Anterior cingulate cortex (tissue), 58 donors: ENCODE data around the gene GPBP1L1.
"Not testable (repeated sequence)": the region's sequence is repeated elsewhere in the genome, so short reads cannot be mapped to it uniquely, and the experiment has no call there.

ENCODE experiments used
- DNase-seq, 58 donors: peaks; one replicate each; lab custom pipeline; 2025; lab: John Stamatoyannopoulos, UW

The GPBP1L1 gene

DNA sequence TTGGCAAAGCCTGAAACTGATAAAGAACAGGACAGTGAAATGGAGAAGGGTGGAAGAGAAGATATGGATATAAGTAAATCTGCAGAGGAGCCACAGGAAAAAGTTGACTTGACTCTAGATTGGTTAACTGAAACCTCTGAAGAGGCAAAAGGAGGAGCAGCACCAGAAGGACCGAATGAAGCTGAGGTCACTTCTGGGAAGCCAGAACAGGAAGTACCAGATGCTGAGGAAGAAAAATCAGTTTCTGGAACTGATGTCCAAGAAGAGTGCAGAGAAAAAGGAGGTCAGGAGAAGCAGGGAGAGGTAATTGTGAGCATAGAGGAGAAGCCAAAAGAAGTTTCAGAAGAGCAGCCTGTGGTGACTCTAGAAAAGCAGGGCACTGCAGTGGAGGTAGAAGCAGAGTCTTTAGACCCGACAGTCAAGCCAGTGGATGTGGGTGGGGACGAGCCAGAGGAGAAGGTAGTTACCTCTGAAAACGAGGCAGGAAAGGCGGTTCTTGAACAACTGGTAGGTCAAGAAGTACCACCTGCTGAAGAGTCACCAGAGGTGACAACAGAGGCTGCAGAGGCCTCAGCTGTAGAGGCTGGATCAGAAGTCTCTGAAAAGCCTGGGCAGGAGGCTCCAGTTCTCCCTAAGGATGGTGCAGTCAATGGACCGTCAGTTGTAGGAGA, 78.8 kb downstream of the GPBP1L1 start:
- no peak for DNase-seq

DNA sequence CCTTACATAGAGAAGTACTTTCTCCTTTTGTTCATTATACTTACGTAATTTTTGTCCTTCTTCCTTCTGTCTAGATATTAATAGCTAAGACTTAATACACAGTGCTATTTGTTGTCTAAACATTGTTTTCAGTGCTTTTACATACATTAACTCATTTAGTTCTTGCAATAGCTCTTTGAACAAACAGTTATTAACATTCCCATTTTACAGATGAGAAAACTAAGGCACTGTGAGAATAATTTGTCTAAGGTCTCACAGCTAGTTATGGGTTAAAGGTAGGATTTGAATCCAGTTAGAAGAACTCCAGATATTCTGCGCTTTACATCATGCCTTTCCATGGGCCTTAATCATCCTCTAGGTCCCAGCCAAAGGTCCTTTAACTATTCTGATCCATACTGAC, 82.1 kb downstream of the GPBP1L1 start:
- DNase-seq = no peak

DNA sequence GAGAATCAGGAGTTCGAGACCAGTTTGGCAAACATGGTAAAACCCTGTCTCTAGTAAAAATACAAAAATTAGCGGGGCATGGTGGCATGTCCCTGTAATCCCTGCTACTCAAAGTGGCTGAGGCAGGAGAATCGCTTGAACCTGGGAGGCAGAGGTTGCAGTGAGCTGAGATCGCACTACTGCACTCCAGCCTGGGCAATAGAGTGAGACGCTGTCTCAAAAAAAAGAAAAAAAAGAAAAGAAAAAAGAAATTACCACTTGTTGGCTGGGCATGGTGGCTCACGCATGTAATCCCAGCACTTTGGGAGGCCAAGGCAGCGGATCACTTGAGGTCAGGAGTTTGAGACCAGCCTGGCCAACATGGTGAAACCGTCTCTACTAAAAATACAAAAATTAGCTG, 89.6 kb downstream of the GPBP1L1 start:
- not testable (repeated sequence) for DNase-seq

GRCh38 chr1:45594412-45594811, 91.9 kb downstream of the GPBP1L1 start:
- DNase-seq = no peak

- DNase-seq = no peak
Observed at GRCh38 chr1:45589861-45590260, 96.5 kb downstream of the GPBP1L1 start.

DNA sequence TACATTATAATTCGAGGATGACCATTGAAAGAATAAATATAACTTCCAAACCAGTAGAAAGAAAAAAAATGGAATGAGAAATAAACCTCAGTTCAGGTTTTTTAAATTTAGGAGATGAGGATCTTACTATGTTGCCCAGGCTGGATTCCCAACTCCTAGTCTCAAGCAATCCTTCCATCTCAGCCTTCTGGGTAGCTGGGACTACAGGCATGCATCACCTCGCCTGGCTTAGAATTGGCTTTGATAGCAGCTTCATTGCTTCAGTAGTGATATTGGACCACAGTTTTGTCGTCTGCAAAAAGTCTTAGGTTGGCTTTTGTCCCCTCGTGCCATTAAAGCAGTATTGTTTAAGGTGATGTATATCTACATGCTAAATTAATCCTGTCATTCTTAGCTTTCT, 99.6 kb downstream of the GPBP1L1 start:
- DNase-seq = no peak

- DNase-seq = no peak
Observed at GRCh38 chr1:45585496-45586075, 100.7 kb downstream of the GPBP1L1 start.

GRCh38 chr1:45585110-45585426, 101.3 kb downstream of the GPBP1L1 start:
- DNase-seq = no peak

GRCh38 chr1:45584351-45585109, 101.8 kb downstream of the GPBP1L1 start:
- peak in 57 of 58 donors; percentile 29 to 90 (median 78) for DNase-seq

DNA sequence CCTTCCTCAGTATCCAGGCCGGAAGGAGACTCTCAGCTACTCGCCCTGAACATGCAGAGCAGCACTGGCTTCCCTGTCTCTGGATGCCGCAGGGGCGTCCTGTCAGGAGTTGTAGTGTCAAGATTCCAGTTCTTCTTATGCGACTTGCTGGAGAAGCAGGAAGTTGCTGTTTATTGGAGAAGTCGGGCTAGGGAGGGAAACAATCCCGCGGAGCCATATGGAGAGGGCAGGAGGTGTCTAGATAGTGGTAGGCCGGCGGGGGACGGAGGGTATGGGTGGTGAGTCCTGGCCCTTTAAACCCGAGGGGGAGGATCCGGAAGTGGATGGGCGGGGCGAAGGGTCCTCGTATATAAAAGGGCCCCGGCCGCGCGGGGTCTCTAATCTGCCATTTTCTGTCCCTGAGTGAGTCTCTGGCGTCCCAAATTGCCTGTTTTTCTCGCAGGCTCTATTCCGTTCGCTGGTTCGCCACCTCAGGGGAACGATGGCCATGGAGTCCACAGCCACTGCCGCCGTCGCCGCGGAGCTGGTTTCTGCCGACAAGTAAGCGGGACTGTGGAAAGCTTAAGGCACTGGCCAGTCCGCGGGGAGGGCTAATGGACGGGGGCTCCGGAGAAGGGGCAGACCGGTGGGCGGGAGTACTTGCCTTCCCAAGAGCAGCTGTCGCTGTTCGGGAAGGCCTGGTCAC, 102.5 kb downstream of the GPBP1L1 start, which contains the start of gene NASP:
TSS of gene NASP (plus strand) at position 376 of the 685 bp plus-strand sequence. CDS start at position 482, 106 bp downstream.
- DNase-seq = peak; percentile 10 to 95 (median 85)

DNA sequence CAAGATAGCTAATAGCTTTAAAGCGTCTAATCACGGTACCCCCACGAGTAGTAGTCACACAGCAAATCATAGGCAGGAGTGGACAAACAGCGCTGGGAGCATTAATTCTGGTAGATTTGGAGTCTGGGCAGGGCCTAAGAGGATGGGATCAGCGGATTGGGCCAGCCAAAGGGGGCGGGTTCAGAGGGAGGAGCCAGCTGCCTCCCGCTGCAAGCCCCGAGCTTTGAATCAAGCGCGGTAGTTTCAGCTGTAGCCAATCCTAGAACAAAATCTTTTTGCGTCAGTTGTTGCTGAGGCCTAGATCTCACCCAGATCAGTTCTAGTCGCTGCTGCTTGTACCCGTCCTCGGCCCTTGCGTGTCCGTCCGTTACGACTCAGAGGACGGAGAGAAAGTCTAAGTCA, 103.1 kb downstream of the GPBP1L1 start:
- peak in 57 of 58 donors; percentile 65 to 97 (median 90) for DNase-seq
